GM12878 (cell line): Measurements from ENCODE around the gene DIP2C. TPM values are rescaled to one million over a fixed set of nuclear protein-coding genes. Genes with fewer than 3 reads are reported as not detected.
A peak's percentile ranks its signal among the peaks of the same experiment; 100 is the strongest.

ENCODE experiments used
- ATAC-seq: fragments of 200-7000 bp; cut with Tn5 transposase; 3 replicates; pipeline ENCODE4 v1.9.1; 2020; ENCODE audit warnings: mild to moderate bottlenecking, moderate library complexity
- BruUV-seq: library from RNA; stranded (reverse); fragments of 400-500 nt; replicated peaks from 2 replicates; lab custom pipeline; 2021; lab: Mats Ljungman, UMichigan
- CTCF ChIA-PET: fragments of 300-600 bp; sonication (Branson Sonifier 250); formaldehyde crosslinking; extraction: SDS; loops from one replicate; lab custom pipeline; 2021; ENCODE audit warnings: inconsistent platforms; lab: Yijun Ruan, JAX
- POLR2A ChIA-PET: fragments of 350-600 bp; formaldehyde crosslinking; extraction: SDS; loops from one replicate; lab custom pipeline; 2021; ENCODE audit warnings: inconsistent platforms; lab: Charles Lee
- RAD21 ChIA-PET: fragments of 300-600 bp; sonication (Branson Sonifier 250); formaldehyde crosslinking; loops from one replicate; lab custom pipeline; 2023; ENCODE audit warnings: antibody characterized with exemption; ENCODE audit not compliant: unreplicated experiment; lab: Charles Lee
- SMC1A ChIA-PET: fragments of 300-600 bp; sonication (Branson Sonifier 250); formaldehyde crosslinking; loops from one replicate; lab custom pipeline; 2023; ENCODE audit not compliant: unreplicated experiment, uncharacterized antibody; lab: Charles Lee
- DNase-seq: peaks from one replicate; pipeline ENCODE4 v3.0.0-alpha.2; 2011; ENCODE audit warnings: low read depth, low spot score
- FAIRE-seq: peaks from 3 replicates; lab custom pipeline; 2011; peaks lifted over from hg19 to GRCh38; lab: Jason Lieb, UNC
- H2AFZ ChIP-seq: 2 replicates; pipeline ENCODE4 v1.6.0; 2011; ENCODE audit warnings: low read depth, low read length, control low read depth; ENCODE audit not compliant: control insufficient read depth
- H3K27ac ChIP-seq: 2 replicates; pipeline ENCODE4 v1.5.1; 2011; ENCODE audit warnings: control low read depth; ENCODE audit not compliant: control insufficient read depth, insufficient read depth
- H3K27me3 ChIP-seq, 2 experiments: replicated peaks in 1 of 2; 2 replicates each; pipeline versions ENCODE4 v1.6.0 to v1.6.1; 2011; ENCODE audit warnings: low read length in 1 of 2; ENCODE audit not compliant: control insufficient read depth in 2 of 2, insufficient read depth in 2 of 2
- H3K36me3 ChIP-seq, 2 experiments: 2 replicates each; pipeline ENCODE4 v1.5.1; 2011; ENCODE audit warnings: low read length in 1 of 2; ENCODE audit not compliant: control insufficient read depth in 2 of 2, insufficient read depth in 2 of 2
- H3K4me1 ChIP-seq: 2 replicates; pipeline ENCODE4 v1.6.1; 2011; ENCODE audit warnings: mild to moderate bottlenecking, low read length, moderate library complexity, mixed read lengths; ENCODE audit not compliant: control insufficient read depth, insufficient read depth
- H3K4me2 ChIP-seq: 2 replicates; pipeline ENCODE4 v1.6.0; 2011; ENCODE audit warnings: control low read depth; ENCODE audit not compliant: control insufficient read depth, insufficient read depth
- H3K4me3 ChIP-seq: fragments of 200-600 bp; sonication (generic); 2 replicates; pipeline ENCODE4 v1.5.1; 2016
- H3K79me2 ChIP-seq: 2 replicates; pipeline ENCODE4 v1.6.0; 2011; ENCODE audit warnings: low read length; ENCODE audit not compliant: control insufficient read depth, insufficient read depth
- H3K9ac ChIP-seq: 2 replicates; pipeline ENCODE4 v1.8.0; 2011; ENCODE audit warnings: low read length, control low read depth, mixed read lengths; ENCODE audit not compliant: control insufficient read depth, insufficient read depth
- H3K9me3 ChIP-seq: replicated peaks from 3 replicates; pipeline ENCODE4 v1.5.1; 2011; ENCODE audit warnings: mild to moderate bottlenecking, low read length; ENCODE audit not compliant: control insufficient read depth, insufficient read depth
- H4K20me1 ChIP-seq: 2 replicates; pipeline ENCODE4 v1.6.0; 2011; ENCODE audit not compliant: control insufficient read depth, insufficient read depth
- BCL11A ChIP-seq: IDR thresholded peaks from 2 replicates; pipeline ENCODE4 v1.6.1; 2011; ENCODE audit warnings: low read depth, low read length
- CBX3 ChIP-seq: fragments of 200-600 bp; sonication (generic); IDR thresholded peaks from 2 replicates; pipeline ENCODE4 v1.6.1; 2016; ENCODE audit warnings: low read depth, borderline replicate concordance
- ESRRA ChIP-seq: IDR thresholded peaks from 2 replicates; pipeline ENCODE4 v1.6.1; 2012; ENCODE audit warnings: mild to moderate bottlenecking, low read length, improper control_type of control experiment
- FOXM1 ChIP-seq: IDR thresholded peaks from 2 replicates; pipeline ENCODE4 v1.6.1; 2012; ENCODE audit warnings: low read depth, mild to moderate bottlenecking, inconsistent platforms, low read length, moderate library complexity
- IRF4 ChIP-seq: IDR thresholded peaks from 2 replicates; pipeline ENCODE4 v1.6.1; 2011; ENCODE audit warnings: low read depth, low read length
- JUNB ChIP-seq: IDR thresholded peaks from 2 replicates; pipeline ENCODE4 v1.6.1; 2016; ENCODE audit warnings: antibody characterized with exemption, mild to moderate bottlenecking
- KAT2A ChIP-seq: conservative IDR thresholded peaks from 2 replicates; pipeline ENCODE4 v1.6.1; 2011; ENCODE audit warnings: low read depth, low read length; ENCODE audit not compliant: control insufficient read depth
- RUNX3 ChIP-seq: IDR thresholded peaks from 2 replicates; pipeline ENCODE4 v1.6.1; 2012; ENCODE audit warnings: low read length, inconsistent platforms
- WGBS: methylation state at CpG from one replicate; pipeline ENCODE4 v1.1.6; 2016; ENCODE audit warnings: low lambda C conversion rate; ENCODE audit not compliant: insufficient replicate concordance, insufficient coverage; ENCODE audit errors: missing lambda C conversion rate; 5-methylcytosine and 5-hydroxymethylcytosine counted together
- in situ Hi-C: fragments of 300-500 bp; cut with MboI; formaldehyde crosslinking; loops from 9 replicates; pipeline ENCODE4 v1.14.3; 2018; ENCODE audit warnings: mixed read lengths
- intact Hi-C: fragments of 100-400 bp; cut with micrococcal nuclease; formaldehyde crosslinking; loops from one replicate; pipeline ENCODE4 v1.14.2; 2022; ENCODE audit not compliant: unreplicated experiment
- polyA plus RNA-seq, 11 experiments: library from polyadenylated mRNA; depleted of rRNA in 4 of 11; unstranded in 6 of 11; stranded (reverse) in 5 of 11; fragments of >200 nt; fragmentation: Nextera tagmentation in 4 of 11; fragmentation: Illumina TruSeq in 1 of 11; extraction: Ambion mirVana in 4 of 11; extraction: Trizol in 1 of 11; gene quantifications; 1 replicate in 1 of 11; 2 replicates in 10 of 11; pipeline versions ENCODE4 v1.2.1 to v1.2.3, GENCODE V29; 2011 to 2016; ENCODE audit warnings: inconsistent platforms in 2 of 11, missing spikeins in 2 of 11, low read depth in 1 of 11
- total RNA-seq, 4 experiments: library from RNA; depleted of rRNA in 3 of 4; stranded (reverse); fragments of >200 nt in 3 of 4; fragmentation: Illumina TruSeq in 1 of 4; extraction: Trizol in 1 of 4; gene quantifications; 2 replicates each; pipeline versions ENCODE4 v1.2.1 to v1.2.3, GENCODE V29; 2013 to 2021
- TF ChIP-seq, protein P1 (sequence below): fragments of 450-650 bp; IDR thresholded peaks from 2 replicates; pipeline ENCODE4 v1.6.1; 2018; ENCODE audit warnings: borderline replicate concordance, mild to moderate bottlenecking; ENCODE audit not compliant: partially characterized antibody
- TF ChIP-seq, protein P2 (sequence below): fragments of 450-650 bp; conservative IDR thresholded peaks from 2 replicates; pipeline ENCODE4 v1.6.1; 2017; ENCODE audit warnings: mild to moderate bottlenecking, moderate library complexity

The DIP2C gene
- total and polyA plus RNA-seq, 10 of the 15 experiments (the other 5 are each of a cell fraction or from before 2014, with no cell fraction given) = 0.01 to 0.10 (median 0.06) TPM

DNA sequence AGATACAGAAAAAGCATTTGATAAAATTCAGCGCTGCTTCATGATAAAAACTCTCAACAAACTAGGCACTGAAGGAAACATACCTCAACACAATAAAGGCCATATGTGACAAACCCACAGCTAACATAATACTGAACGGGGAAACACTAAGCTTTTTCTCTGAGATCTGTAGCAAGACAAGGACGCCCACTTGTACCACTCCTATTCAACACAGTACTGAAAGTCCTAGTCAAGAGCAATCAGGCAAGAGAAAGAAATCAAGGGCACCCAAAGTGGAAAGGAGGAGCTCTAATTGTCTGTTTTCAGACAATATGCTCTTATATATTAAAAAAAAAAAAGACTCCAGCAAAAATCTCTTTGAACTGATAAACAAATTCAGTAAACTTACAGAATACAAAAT is 13.3 kb downstream of the DIP2C start:
- Histone ChIP-seq H3K4me2 (no peak overlapping the region), H3K36me3 (no peaks in the 10 kb centered on the region), H3K27me3 (0 out of 4 replicates have a peak, but pooled peaks cover 0 to 3% of the 10 kb centered on the region in 2 experiments), H4K20me1 (no peaks in the 10 kb centered on the region), H3K9me3 (no peaks in the 10 kb centered on the region), H2AFZ (no peak overlapping the region), H3K79me2 (no peaks in the 10 kb centered on the region), H3K27ac (no peak overlapping the region), H3K9ac (no peak overlapping the region), H3K4me1 (no peaks in the 10 kb centered on the region), H3K4me3 (no peak overlapping the region)
- intact Hi-C loops = no loop called here
- 29% methylated on average over 3 of the region's 3 CpGs for WGBS
- ChIA-PET POLR2A (no interaction called here), SMC1A (interaction anchor here (0.6 kb wide), 1 partner anchor 65 kb away, joined by 3 read pairs; no protein-coding TSS in a partner anchor), CTCF (no interaction called here), RAD21 (no interaction called here)
- ATAC-seq (peak; percentile 75), DNase-seq (no peak), FAIRE-seq (no peak)
- TF ChIP-seq IRF4 (peak; percentile 61; the same call in 1 of the 2 replicates), JUNB (0 out of 2 replicates have a peak, but pooled peaks have one; percentile 21), CBX3 (no peak), ESRRA (no peak), BCL11A (peak; percentile 56; the same call in 1 of the 2 replicates), RUNX3 (peak; percentile 22; the same call in 1 of the 2 replicates)
- BruUV-seq = no TSS peak
- in situ Hi-C loops = no loop called here

DNA sequence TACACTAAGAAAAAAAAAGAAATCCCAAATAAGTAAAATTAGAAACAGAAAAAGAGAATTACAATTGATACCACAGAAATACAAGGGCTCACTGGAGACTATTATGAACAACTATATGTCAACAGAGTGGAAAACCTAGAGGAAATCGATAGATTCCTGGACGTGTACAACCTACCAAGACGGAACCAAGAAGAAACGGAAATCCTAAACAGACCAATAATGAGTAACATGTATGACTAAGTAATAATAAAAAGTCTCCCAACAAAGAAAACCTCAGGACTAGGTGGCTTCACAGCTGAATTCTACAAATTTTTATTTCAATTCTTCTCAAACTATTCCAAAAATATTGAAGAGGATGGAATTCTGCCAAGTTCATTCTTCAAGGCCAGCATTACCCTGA is 13.9 kb downstream of the DIP2C start:
- ATAC-seq = no peak
- ChIA-PET POLR2A (interaction anchor here (0.6 kb wide), 1 partner anchor 158 kb away, joined by 4 read pairs; no protein-coding TSS in a partner anchor), CTCF (no interaction called here), RAD21 (no interaction called here), SMC1A (interaction anchor here (0.6 kb wide), 1 partner anchor 64 kb away, joined by 3 read pairs; no protein-coding TSS in a partner anchor)
- no peak for DNase-seq
- no peak for FAIRE-seq
- intact Hi-C loops = no loop called here
- Histone ChIP-seq H3K9ac (no peak overlapping the region), H3K36me3 (no peaks in the 10 kb centered on the region), H2AFZ (no peak overlapping the region), H3K27me3 (0 out of 4 replicates have a peak, but pooled peaks cover 0 to 3% of the 10 kb centered on the region in 2 experiments), H3K9me3 (no peaks in the 10 kb centered on the region), H3K27ac (no peak overlapping the region), H3K79me2 (no peaks in the 10 kb centered on the region), H3K4me2 (no peak overlapping the region), H4K20me1 (no peaks in the 10 kb centered on the region), H3K4me3 (no peak overlapping the region), H3K4me1 (no peaks in the 10 kb centered on the region)
- in situ Hi-C loops = no loop called here
- WGBS = 53% methylated on average over 4 of the region's 4 CpGs
- no TSS peak for BruUV-seq
- TF ChIP-seq KAT2A (no peak), FOXM1 (no peak)
- TF ChIP-seq, protein P1, sequence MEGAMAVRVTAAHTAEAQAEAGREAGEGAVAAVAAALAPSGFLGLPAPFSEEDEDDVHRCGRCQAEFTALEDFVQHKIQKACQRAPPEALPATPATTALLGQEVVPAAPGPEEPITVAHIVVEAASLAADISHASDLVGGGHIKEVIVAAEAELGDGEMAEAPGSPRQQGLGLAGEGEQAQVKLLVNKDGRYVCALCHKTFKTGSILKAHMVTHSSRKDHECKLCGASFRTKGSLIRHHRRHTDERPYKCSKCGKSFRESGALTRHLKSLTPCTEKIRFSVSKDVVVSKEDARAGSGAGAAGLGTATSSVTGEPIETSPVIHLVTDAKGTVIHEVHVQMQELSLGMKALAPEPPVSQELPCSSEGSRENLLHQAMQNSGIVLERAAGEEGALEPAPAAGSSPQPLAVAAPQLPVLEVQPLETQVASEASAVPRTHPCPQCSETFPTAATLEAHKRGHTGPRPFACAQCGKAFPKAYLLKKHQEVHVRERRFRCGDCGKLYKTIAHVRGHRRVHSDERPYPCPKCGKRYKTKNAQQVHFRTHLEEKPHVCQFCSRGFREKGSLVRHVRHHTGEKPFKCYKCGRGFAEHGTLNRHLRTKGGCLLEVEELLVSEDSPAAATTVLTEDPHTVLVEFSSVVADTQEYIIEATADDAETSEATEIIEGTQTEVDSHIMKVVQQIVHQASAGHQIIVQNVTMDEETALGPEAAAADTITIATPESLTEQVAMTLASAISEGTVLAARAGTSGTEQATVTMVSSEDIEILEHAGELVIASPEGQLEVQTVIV = no peak
- TF ChIP-seq, protein P2, sequence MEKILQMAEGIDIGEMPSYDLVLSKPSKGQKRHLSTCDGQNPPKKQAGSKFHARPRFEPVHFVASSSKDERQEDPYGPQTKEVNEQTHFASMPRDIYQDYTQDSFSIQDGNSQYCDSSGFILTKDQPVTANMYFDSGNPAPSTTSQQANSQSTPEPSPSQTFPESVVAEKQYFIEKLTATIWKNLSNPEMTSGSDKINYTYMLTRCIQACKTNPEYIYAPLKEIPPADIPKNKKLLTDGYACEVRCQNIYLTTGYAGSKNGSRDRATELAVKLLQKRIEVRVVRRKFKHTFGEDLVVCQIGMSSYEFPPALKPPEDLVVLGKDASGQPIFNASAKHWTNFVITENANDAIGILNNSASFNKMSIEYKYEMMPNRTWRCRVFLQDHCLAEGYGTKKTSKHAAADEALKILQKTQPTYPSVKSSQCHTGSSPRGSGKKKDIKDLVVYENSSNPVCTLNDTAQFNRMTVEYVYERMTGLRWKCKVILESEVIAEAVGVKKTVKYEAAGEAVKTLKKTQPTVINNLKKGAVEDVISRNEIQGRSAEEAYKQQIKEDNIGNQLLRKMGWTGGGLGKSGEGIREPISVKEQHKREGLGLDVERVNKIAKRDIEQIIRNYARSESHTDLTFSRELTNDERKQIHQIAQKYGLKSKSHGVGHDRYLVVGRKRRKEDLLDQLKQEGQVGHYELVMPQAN = no peak
